Measurements from ENCODE around the gene AHCYL1.
A peak's percentile ranks its signal among the peaks of the same experiment; 100 is the strongest.
"Not testable (repeated sequence)": the region's sequence is repeated elsewhere in the genome, so short reads cannot be mapped to it uniquely, and the experiment has no call there.

AHCYL1 gene

DNA sequence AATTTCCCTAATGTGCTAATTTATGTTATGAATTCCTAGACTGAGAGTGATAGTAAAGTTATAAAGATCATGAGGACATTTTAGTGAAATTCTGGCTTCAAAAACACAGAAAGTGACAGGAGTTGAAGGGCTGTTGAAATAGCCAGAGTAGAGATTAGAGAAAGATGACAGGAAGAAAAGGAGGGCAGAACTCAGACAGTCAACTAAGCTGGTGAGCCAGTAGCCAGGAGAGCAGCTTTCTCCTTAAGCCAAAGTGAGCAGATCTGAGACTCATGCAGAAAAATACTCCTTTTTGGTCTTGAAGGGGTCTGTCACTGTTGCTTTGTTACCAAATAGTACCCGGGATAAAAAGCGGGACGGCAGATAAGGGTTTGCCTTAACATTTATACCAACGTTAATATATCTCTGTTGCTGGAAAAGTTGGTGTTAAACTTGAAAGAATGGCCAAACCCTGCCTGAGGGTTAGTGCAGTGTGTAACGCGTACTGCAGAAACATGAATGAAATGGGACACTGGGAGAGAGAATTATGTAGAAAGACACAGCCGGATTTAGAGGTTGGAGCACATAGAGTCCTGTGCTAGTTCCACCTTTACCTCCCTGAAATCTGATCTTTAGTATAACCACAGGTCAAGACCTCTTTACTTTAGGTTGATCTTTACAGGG is 12.8 kb downstream of the AHCYL1 start:
- DNase-seq (ENCODE audit: low read depth in 2 of 2), result no peak

DNA sequence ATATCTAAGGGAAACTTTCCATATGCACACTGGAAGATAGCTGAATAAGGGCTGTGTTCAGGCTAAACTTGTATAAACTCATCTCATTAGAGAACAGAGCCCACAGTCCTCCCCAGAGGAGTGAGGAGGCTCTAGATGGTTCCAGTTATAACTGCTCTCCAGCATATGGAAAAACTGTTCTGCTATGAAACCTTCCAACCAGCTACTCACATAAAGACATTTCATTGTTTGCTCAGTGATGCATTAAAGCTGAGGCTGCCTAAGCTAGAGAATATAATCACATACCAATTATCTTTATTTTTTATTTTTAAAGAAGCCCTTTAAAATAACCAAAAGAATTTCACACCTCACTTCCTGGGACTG is 13.3 kb downstream of the AHCYL1 start:
- no peak for DNase-seq (ENCODE audit: low read depth in 2 of 2)

DNA sequence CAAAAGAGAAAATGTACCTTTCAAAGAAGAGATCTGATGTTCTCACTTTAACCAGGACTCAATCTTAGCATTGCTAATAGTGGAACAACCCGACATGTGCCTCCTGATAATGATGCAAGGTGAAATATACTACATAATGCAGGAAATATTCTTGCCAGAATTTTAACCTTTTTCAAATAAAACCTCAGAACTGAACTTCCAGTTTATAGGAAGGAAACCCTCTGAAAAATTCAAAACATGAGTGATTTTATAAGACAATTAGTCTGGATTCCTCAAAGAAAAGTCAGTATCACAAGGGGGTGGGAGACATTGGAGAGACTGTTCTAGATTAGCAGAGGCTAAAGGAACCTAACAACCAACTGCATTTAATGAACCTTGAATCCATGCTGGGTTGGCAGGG is 18.1 kb downstream of the AHCYL1 start:
- DNase-seq (ENCODE audit: low read depth in 2 of 2), result no peak

DNA sequence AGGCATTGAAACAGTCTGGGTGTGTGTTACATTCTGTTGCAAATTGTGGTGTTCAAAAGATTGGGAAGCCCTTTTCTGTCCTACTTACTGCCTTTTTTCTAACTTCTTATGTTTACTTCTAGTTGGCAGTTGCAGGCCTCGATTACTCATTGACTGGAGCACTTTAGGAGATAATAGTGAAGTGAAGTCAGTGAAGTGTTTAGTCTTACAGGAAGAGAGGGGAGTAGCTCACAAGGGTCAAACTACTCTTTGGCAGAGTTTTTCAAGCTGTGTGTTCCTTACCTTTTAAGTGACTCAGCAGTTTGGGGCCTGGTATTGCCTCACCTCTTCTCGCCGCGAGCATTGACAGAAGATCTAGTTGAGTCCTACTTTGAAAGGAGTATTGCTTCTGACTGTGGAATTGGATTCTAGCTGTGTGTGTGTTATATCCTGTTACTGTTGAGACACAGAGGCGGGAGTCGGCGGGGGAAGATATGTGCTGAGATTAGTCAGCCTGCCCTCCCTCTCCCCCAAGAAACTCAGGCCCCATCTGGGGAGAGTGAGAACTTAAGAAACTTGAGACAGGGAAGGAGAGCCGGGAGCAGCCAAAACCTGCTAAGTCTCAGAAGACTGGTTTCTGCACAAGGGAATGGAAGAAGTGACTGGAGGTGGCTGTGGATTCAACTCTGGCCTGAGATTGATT is 19.3 kb downstream of the AHCYL1 start:
- no peak for DNase-seq (ENCODE audit: low read depth in 2 of 2)

DNA sequence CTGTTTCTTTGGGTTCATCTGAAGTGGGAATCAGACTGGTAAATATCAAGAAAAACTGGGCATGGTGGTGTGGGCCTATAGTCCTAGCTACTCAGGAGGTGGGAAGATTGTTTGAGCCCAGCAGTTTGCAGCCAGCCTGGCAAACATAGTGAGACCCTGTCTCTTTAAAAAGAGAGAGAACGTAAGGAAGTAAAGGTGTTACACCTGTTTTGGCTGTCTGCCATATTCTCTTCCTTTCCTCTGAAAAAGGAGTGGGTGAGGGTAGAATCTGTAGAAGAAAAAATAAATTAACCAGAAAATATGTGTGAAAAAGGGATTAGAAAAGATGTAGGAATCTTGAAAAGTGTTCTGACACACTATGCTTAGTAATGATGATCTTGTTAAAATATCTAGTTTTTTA is 20.0 kb downstream of the AHCYL1 start:
- no peak for DNase-seq (ENCODE audit: low read depth in 2 of 2)

DNA sequence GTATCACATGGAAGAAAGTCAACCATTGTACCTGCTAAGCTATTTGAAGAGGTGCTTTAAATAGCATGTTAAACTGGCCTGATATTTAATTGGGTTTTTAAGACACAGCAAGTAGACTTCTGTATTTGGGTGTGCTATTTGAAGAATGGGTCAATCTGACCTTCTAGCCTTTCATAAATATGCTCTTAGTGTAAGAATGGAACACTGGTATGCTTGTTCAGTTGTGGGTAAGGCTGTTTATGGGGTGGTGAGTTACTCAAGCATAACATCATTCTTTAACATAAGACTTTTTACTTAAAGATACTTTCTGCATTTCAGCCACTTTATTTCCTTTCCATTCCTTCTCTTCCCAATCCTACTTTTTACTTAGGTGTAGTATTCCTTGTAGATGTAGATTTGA is 21.4 kb downstream of the AHCYL1 start:
- no peak for DNase-seq (ENCODE audit: low read depth in 2 of 2)

DNA sequence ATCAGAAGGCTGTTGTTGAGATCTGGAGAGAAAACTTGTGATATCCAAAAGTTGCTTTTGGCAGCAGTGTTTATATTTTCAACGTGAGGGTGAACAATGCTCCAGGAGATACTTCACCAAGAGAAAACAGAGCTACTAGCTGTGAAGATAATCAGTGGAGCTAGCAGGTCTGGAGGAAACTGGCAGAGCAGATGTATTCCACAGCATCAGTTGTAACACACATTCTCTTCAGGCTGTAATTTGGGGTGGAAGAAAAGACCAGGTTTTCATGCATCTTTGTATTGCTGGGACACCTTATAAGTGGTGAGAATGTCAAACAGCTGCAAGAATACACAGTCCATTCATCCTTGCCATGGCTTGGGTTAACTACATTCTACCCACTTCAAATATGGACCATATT is 22.0 kb downstream of the AHCYL1 start:
- DNase-seq (ENCODE audit: low read depth in 2 of 2), result no peak

DNA sequence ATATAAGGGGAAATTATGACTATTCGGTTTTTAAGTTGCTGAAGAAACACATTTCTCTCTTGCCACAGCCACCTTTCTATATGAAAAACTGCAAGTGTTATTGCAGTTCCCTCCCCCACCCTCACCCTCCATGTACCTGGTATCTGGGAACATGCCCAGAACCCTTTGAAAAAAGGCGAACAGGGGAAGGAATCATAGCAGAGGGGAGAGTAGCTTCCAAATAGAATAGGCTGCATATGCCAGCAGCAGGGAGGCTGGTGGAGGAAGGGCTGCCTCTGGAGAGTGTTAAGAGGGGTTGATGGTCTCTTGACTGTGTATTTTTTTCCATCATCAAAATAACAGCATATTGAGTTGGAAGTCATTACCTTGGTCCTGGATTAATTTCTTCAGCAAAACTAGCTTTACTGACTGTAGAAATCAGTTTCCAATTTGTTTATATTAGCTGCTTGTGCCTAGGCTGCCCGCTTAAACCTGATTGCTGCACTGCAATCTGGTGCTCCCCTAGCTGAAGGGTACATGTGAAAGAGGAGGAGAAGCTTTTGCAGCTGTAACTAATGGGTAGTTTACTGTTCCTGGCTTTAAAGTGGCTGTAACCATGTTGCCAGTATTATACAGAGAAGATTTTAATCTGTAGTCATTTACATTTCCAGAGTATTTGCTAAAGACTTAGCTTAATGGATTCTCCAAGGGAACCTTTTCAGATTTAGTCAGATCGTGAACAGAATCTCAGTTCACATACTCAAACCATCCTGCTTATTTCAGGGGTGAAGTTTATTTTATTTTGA is 22.7 kb downstream of the AHCYL1 start:
- no peak for DNase-seq (ENCODE audit: low read depth in 2 of 2)

DNA sequence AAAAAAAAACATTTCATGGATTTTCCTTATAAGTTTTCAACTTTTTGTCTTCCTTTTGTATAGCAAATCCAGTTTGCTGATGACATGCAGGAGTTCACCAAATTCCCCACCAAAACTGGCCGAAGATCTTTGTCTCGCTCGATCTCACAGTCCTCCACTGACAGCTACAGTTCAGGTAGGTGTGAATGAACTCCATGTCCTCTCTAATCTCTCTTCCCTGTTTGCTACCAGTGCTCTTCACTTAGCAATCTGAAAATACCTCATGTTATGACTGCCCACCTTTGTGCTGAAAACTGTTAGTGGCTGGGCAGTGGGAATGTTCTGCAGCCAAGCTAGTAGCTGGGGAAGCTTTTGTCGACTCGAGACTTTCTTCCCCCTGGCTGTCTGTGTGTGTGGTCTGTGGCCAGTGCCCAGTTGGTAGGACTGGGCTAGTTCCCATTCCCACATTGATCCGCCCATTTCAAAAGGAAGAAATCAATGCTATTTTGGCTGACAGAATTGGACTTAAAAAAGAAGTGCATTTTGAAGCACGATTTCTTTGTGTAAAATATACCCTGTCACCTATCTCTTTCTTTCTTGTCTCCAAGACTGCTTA is 24.5 kb downstream of the AHCYL1 start:
- DNase-seq (ENCODE audit: low read depth in 2 of 2), result no peak

DNA sequence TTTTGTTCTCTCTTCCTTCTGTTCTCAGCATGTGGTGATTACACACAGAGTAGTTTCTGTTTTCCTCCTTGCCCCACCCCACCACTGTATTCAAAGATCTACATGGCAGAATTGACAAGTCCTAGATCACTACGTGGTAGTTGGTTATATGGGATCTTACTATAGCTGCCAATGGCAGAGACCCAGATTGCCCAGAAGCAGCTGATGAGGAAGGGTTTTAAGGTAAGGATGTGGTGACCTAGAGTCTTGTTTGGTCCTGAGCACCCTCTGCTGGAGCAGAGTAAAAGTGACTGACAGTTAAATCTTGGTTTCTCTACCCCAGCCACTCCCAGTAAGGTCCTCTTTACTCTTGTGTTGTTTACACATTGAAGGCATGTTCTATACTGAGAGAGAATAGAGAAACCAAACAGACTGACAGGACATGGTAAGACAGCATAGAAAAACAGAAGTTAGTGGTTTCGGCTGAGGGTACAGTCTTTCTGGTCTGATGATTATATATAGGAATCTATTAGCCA is 27.0 kb downstream of the AHCYL1 start:
- no peak for DNase-seq (ENCODE audit: low read depth in 2 of 2)

DNA sequence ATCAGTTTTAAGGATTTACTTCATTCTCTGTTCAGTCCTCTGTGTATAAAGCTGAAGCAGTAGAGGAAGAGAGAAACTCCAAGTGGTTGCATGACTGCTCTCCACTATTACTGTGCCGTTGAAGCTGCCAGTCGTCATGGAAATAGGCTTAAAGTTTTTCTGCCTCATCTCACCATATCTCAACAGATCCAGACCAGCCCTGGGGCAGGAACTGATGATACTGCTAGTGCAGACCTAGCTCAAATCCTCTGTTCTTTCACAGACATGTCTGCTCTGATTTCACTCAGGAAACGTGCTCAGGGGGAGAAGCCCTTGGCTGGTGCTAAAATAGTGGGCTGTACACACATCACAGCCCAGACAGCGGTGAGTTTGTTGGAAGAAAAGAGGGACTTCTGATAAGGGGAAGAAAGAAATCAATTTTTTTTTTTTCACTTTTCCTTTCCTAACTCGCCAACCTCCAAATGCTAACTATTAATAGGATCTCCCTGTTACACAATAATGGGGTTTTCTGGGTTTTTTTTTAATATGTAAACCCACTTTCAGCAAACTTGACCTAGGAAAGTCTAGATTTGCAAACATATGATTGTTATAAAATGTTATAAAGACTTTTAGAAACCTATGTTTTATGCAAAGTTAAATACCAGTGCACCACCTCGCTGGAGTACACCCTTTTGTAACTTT is 27.7 kb downstream of the AHCYL1 start:
- no peak for DNase-seq (ENCODE audit: low read depth in 2 of 2)

DNA sequence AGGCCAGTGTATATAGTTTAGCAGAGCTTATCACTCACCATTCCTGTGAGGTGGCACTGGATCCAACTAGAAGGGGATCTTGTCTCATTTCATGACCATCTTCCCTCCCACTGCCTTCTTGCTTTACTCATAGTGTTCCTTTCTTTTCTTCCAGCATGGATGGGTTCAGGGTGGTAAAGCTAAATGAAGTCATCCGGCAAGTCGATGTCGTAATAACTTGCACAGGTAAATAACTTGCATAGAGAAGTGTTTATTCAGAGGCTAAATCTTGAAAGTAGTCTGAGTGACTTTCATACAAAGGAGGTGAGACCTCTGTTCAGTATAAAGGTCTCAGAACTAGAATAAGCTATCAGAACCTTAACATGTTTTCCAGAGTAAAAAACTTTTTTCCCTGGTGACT is 33.2 kb downstream of the AHCYL1 start:
- DNase-seq (ENCODE audit: low read depth in 2 of 2), result no peak

DNA sequence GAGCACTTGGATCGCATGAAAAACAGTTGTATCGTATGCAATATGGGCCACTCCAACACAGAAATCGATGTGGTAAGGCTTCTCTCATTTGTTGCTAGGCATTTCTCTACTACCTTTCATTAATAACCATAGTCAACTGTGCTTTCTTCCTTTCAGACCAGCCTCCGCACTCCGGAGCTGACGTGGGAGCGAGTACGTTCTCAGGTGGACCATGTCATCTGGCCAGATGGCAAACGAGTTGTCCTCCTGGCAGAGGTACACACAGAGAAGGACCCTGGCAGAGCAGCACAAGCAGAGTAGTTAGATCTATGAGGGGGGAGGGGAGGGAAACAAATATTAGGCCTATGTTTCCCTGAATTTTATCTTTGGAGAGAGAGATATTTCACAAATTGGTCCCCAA is 33.8 kb downstream of the AHCYL1 start:
- no peak for DNase-seq (ENCODE audit: low read depth in 2 of 2)

DNA sequence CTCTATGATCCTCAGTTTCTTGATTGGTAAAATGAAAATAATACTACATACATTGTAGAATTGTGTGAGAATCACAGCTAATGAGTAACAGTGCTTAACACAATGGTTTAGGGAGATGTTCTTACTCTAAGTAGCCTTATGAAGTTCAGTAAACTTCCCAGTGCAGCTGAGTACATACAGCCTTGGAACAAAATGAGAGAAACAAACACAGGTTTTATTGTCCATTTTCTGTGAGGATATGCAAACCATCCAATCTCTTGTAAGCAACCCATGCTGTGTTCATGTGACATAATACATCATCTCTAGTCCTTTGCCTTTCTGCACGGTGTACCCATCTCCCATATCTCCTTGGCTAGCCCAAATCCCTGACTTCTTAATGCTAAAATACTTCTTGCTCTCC is 35.2 kb downstream of the AHCYL1 start:
- DNase-seq (ENCODE audit: low read depth in 2 of 2), result no peak

DNA sequence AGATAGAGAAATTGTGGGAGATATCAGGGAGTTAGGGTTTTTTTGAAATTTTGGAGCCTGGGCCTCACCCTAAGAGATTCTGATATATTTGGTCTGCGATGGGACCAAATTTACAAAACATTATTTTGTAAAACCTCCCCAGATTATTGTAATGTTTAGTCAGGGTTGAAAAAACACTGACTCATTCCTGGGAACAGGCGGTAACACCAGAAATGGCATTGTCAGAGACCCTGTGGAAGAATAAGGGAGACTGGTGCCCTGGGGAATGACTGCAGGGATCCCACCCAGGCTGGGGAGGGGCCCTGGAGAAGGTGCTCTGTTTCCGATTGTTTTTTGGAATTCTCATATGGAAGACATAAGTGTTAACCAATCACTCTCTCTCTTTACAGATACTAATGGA is 36.7 kb downstream of the AHCYL1 start:
- DNase-seq (ENCODE audit: low read depth in 2 of 2), result no peak

DNA sequence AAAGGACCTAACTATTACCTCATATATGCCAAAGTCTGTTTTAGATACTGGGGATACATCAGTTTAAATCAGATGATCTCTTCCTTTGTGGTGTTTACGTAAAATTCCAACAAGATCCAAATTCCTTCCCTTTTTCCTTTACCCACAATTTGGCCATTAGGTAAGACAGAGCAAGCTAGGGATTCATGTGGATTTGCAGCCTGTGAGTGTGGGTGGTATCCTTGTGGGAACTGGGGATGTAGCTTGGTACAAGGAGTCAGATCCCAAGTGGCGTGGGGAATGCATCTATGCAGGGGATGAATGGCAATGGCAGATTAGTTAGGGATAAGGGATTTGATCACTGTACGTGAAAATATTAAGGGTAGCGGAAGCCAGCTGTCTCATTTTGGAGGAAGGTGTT is 40.0 kb downstream of the AHCYL1 start:
- no peak for DNase-seq (ENCODE audit: low read depth in 2 of 2)

DNA sequence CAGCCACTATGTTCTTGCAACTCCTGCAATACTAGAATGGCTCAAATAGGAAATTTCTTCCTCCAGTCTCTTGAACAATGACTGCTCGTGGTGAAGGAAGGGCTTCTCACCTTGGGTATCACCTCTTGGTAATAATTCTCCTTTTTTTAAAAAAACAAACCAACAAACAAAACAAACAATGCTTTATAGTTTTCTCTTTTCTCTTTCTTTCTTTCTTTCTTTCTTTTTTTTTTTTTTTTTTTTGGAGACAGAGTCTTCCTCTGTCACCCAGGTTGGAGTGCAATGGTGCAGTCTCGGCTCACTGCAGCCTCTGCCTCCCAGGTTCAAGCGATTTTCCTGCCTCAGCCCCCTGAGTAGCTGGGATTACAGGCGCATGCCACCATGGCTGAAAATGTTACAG is 46.1 kb downstream of the AHCYL1 start:
- not testable (repeated sequence) for DNase-seq (ENCODE audit: low read depth in 2 of 2)

DNA sequence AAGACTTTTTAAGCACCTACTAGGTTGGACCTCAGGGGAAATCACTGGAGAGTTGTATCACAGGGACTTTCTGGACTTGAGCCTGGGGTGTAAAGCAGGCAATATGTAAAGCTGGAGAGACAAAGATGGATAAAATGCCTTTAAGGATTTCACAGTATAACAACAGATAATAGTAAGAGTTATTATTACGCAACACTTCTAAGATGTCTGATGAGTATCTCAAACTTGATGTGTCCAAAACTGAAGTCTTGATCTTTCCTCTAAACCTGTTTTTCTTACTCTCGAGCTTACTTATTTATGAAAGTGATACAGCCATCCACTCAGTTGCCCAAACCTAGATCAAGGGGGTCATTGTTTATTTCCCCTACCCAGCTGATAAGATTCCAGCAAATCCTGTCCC is 47.8 kb downstream of the AHCYL1 start:
- no peak for DNase-seq (ENCODE audit: low read depth in 2 of 2)

DNA sequence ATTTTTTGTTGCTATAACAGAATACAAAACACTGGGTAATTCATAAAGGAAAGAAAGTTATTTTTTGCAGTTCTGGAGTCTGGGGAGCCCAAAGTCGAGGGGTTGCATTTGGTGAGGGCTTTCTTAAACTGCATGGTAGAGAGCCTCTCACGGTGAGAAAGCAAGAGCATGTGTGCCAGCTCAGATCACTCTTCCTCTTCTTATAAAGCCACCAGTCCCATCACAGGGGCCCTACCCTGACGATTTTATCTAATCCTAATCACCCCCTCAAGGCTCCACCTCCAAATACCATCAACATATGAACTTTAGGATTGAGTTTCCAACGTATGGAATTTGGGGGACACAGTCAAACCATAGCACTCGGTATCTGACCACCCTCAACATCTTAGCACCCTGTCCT is 48.9 kb downstream of the AHCYL1 start:
- no peak for DNase-seq (ENCODE audit: low read depth in 2 of 2)

DNA sequence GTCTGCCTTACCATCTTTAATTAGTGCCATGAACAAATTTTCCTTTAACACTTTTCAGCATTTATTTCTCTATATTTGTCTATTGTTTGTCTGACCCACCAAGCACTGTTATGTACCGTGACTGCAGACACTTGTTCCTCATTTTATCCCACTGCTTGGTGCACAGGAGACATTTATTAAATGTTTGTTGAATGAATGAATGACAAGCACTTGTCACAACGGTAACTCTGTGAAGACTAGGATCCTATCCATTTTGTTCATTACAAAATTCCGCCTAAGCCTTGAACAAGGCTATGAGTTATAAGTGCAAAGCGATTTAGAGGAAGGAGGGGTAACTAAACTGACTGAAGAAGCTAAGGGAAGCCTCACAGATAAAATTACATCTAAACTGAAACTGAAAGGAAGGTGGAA is 49.5 kb downstream of the AHCYL1 start:
- DNase-seq (ENCODE audit: low read depth in 2 of 2), result no peak

DNA sequence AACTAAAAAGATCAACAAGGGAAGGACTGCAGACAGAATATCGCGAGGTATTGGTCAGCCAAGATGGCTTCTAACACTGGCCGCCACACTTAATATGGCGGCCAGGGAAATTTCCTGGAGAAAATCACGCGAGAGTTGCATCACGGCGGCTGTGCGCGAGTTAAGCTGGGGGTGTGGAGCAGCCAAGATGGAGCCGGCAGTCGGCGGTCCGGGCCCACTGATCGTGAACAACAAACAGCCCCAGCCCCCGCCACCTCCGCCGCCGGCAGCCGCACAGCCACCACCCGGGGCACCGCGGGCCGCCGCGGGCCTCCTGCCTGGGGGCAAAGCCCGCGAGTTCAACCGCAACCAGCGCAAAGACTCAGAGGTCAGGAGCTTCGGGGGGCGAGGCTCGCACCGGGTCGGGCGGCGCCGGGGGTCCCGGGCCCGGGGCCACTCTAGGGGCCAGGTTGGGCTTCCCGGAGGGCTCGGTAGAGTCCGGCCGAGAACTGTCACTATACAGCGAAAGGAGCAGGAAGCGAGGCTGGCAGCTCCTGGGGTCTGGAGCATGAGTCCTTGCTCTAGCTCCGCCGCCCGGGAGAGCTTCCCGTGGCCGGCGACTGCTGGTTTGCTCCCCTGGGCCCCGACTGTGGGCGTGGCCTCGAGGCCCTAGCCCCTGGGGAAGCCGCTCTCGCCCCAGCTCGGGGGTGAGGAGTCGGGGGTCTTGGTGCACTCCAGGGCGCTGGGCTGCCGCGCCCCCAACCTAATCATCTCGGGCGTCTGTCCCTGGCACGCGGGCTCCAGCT is 50.1 kb downstream of the AHCYL1 start, which contains the start of gene STRIP1:
TSS of gene STRIP1 (plus strand) at position 174 of the 785 bp plus-strand sequence. CDS start at position 188, 14 bp downstream.
- DNase-seq (ENCODE audit: low read depth in 2 of 2), result peak; percentile 77 to 82
